ENCODE results near the gene NR0B2. TPM values are rescaled to one million over a fixed set of nuclear protein-coding genes. Genes with fewer than 3 reads are reported as not detected.

Gene NR0B2
- total and polyA plus RNA-seq, 10 of the 15 experiments (the other 5 are each of a cell fraction or from before 2014, with no cell fraction given): not detected

GRCh38 chr1:26910343-26911160 is 3.2 kb downstream of the NR0B2 start:
- no peaks in the 10 kb centered on the region for H3K36me3 ChIP-seq (ENCODE audit: control insufficient read depth in 2 of 2, insufficient read depth in 2 of 2, low read length in 1 of 2)
- H2AFZ ChIP-seq (ENCODE audit: control insufficient read depth, low read depth, low read length): no peak overlapping the region

GRCh38 chr1:26909951-26910342 is 3.8 kb downstream of the NR0B2 start:
- no peak overlapping the region for H3K4me2 ChIP-seq (ENCODE audit: control insufficient read depth, insufficient read depth)
- H3K36me3 ChIP-seq (ENCODE audit: control insufficient read depth in 2 of 2, insufficient read depth in 2 of 2, low read length in 1 of 2): no peaks in the 10 kb centered on the region
- H3K9me3 ChIP-seq (replicated peaks; ENCODE audit: control insufficient read depth, insufficient read depth, low read length): no peaks in the 10 kb centered on the region
- intact Hi-C loops (cut with micrococcal nuclease; ENCODE audit: unreplicated experiment) (no loop called here), in situ Hi-C loops (cut with MboI) (no loop called here)
- SMC1A ChIA-PET (ENCODE audit: uncharacterized antibody, unreplicated experiment): no interaction called here
- no peaks in the 10 kb centered on the region for H3K4me1 ChIP-seq (ENCODE audit: control insufficient read depth, insufficient read depth, low read length)
- DNase-seq (ENCODE audit: low read depth, low spot score) (no peak), FAIRE-seq (no peak), ATAC-seq (no peak)
- no peaks in the 10 kb centered on the region; a peak in 1 of 4 replicates for H3K27me3 ChIP-seq (replicated peaks in 1 of 2; ENCODE audit: control insufficient read depth in 2 of 2, insufficient read depth in 2 of 2, low read length in 1 of 2)
- RAD21 ChIA-PET (ENCODE audit: unreplicated experiment): no interaction called here
- H3K27ac ChIP-seq (ENCODE audit: control insufficient read depth, insufficient read depth): no peak overlapping the region
- no peak overlapping the region for H3K4me3 ChIP-seq
- POLR2A ChIA-PET: no interaction called here
- no peaks in the 10 kb centered on the region for H3K79me2 ChIP-seq (ENCODE audit: control insufficient read depth, insufficient read depth, low read length)
- BruUV-seq (replicated peaks): no TSS peak
- H2AFZ ChIP-seq (ENCODE audit: control insufficient read depth, low read depth, low read length): no peak overlapping the region
- no peaks in the 10 kb centered on the region for H4K20me1 ChIP-seq (ENCODE audit: control insufficient read depth, insufficient read depth)
- WGBS (ENCODE audit: insufficient coverage, insufficient replicate concordance, low lambda C conversion rate, missing lambda C conversion rate): 35% methylated on average over 3 of the region's 3 CpGs
- CTCF ChIA-PET: no interaction called here
- no peak overlapping the region for H3K9ac ChIP-seq (ENCODE audit: control insufficient read depth, insufficient read depth, low read length)
- TF ChIP-seq STAT1 (conservative IDR thresholded peaks at IDR 0.05) (no peak), GATAD2B (conservative IDR thresholded peaks at IDR 0.05; ENCODE audit: low read depth) (no peak), TCF7 (IDR thresholded peaks at IDR 0.05; ENCODE audit: borderline replicate concordance) (no peak), ZNF24 (IDR thresholded peaks at IDR 0.05) (no peak), BMI1 (IDR thresholded peaks at IDR 0.05; ENCODE audit: borderline replicate concordance) (no peak), PAX5 (IDR thresholded peaks at IDR 0.05; ENCODE audit: borderline replicate concordance, low read depth, low read length) (no peak), CEBPZ (IDR thresholded peaks at IDR 0.05; ENCODE audit: low read depth, low read length) (no peak), FOS (IDR thresholded peaks at IDR 0.05; ENCODE audit: borderline replicate concordance, extremely low read depth, insufficient read length) (no peak), REST (IDR thresholded peaks at IDR 0.05; ENCODE audit: low read depth, low read length) (no peak)

More at GRCh38 chr1:26910343-26911160, 3.2 kb downstream of the NR0B2 start:
- no peak overlapping the region for H3K9ac ChIP-seq (ENCODE audit: control insufficient read depth, insufficient read depth, low read length)
- no peak overlapping the region for H3K4me2 ChIP-seq (ENCODE audit: control insufficient read depth, insufficient read depth)
- WGBS (ENCODE audit: insufficient coverage, insufficient replicate concordance, low lambda C conversion rate, missing lambda C conversion rate): 37% methylated on average over 4 of the region's 4 CpGs
- TF ChIP-seq HDAC6 (IDR thresholded peaks at IDR 0.05; ENCODE audit: unreplicated experiment): no peak
- POLR2A ChIA-PET: no interaction called here
- in situ Hi-C loops (cut with MboI): no loop called here
- H3K27ac ChIP-seq (ENCODE audit: control insufficient read depth, insufficient read depth): no peak overlapping the region
- no TSS peak for BruUV-seq (replicated peaks)
- no peak overlapping the region for H3K4me3 ChIP-seq
- SMC1A ChIA-PET (ENCODE audit: uncharacterized antibody, unreplicated experiment): interaction anchor here (1.2 kb wide), 1 partner anchor 11 kb away, joined by 3 read pairs; the partner anchor contains the start of gene NUDC
- H3K4me1 ChIP-seq (ENCODE audit: control insufficient read depth, insufficient read depth, low read length): no peaks in the 10 kb centered on the region
- CTCF ChIA-PET: no interaction called here
- no peaks in the 10 kb centered on the region for H4K20me1 ChIP-seq (ENCODE audit: control insufficient read depth, insufficient read depth)
- FAIRE-seq (no peak), DNase-seq (ENCODE audit: low read depth, low spot score) (no peak), ATAC-seq (no peak)
- no peaks in the 10 kb centered on the region for H3K79me2 ChIP-seq (ENCODE audit: control insufficient read depth, insufficient read depth, low read length)
- intact Hi-C loops (cut with micrococcal nuclease; ENCODE audit: unreplicated experiment): no loop called here
- RAD21 ChIA-PET (ENCODE audit: unreplicated experiment): no interaction called here
- no peaks in the 10 kb centered on the region for H3K9me3 ChIP-seq (replicated peaks; ENCODE audit: control insufficient read depth, insufficient read depth, low read length)
- no peaks in the 10 kb centered on the region; a peak in 1 of 4 replicates for H3K27me3 ChIP-seq (replicated peaks in 1 of 2; ENCODE audit: control insufficient read depth in 2 of 2, insufficient read depth in 2 of 2, low read length in 1 of 2)
